ENCODE results near the gene CERCAM.

The CERCAM gene

DNA sequence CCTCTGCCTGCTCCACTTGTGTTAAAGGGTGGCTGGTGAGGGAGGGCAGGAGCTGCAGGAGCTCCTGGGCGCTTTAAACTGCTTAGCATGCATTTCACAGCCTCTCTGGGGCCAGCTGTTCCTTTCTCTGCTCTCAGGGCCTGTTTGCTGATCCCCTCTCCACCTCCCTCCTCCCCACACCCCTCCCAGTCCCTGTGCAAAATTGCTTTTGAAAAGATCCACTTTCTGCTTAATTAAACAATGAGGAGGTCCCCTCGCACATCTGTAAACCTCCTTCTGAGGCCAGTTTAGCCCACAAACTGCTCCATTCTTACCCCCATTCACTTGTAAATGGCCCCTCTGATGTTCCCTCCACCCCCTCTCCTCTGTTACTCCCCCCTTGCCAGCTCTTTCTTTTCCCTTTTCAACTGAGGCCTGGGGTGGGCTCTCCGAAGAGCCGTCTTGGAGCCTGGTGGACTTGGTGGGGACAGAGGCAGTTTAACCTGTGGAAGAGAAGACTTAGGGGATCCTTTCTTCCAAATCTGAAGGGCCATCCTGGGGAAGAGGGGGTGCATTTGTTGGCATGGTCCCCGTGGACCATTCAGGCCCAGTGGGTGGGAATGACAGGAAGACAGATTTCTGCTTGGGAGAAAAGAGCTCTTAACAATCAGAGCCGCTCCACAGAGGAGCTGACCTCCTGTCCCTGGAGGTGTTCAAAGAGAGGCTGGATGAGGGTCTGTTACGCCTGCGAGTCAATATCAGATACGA is 37.5 kb upstream of the CERCAM start:
- DNase-seq (ENCODE audit: low read depth in 1 of 2, low spot score in 1 of 2) = no peak
- H3K27me3 ChIP-seq (ENCODE audit: insufficient read depth, poor library complexity, severe bottlenecking) = no peaks in the 10 kb centered on the region
- H3K27ac ChIP-seq (replicated peaks) = no peak overlapping the region
- TF ChIP-seq, protein P1, sequence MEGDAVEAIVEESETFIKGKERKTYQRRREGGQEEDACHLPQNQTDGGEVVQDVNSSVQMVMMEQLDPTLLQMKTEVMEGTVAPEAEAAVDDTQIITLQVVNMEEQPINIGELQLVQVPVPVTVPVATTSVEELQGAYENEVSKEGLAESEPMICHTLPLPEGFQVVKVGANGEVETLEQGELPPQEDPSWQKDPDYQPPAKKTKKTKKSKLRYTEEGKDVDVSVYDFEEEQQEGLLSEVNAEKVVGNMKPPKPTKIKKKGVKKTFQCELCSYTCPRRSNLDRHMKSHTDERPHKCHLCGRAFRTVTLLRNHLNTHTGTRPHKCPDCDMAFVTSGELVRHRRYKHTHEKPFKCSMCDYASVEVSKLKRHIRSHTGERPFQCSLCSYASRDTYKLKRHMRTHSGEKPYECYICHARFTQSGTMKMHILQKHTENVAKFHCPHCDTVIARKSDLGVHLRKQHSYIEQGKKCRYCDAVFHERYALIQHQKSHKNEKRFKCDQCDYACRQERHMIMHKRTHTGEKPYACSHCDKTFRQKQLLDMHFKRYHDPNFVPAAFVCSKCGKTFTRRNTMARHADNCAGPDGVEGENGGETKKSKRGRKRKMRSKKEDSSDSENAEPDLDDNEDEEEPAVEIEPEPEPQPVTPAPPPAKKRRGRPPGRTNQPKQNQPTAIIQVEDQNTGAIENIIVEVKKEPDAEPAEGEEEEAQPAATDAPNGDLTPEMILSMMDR (IDR thresholded peaks at IDR 0.05; ENCODE audit: insufficient read depth, low read length) = no peak
- no peak for TF ChIP-seq GABPA (IDR thresholded peaks at IDR 0.05; ENCODE audit: low read depth)
- no peak for TF ChIP-seq SPI1 (IDR thresholded peaks at IDR 0.05; ENCODE audit: borderline replicate concordance, low read depth)
- TF ChIP-seq, protein P2, sequence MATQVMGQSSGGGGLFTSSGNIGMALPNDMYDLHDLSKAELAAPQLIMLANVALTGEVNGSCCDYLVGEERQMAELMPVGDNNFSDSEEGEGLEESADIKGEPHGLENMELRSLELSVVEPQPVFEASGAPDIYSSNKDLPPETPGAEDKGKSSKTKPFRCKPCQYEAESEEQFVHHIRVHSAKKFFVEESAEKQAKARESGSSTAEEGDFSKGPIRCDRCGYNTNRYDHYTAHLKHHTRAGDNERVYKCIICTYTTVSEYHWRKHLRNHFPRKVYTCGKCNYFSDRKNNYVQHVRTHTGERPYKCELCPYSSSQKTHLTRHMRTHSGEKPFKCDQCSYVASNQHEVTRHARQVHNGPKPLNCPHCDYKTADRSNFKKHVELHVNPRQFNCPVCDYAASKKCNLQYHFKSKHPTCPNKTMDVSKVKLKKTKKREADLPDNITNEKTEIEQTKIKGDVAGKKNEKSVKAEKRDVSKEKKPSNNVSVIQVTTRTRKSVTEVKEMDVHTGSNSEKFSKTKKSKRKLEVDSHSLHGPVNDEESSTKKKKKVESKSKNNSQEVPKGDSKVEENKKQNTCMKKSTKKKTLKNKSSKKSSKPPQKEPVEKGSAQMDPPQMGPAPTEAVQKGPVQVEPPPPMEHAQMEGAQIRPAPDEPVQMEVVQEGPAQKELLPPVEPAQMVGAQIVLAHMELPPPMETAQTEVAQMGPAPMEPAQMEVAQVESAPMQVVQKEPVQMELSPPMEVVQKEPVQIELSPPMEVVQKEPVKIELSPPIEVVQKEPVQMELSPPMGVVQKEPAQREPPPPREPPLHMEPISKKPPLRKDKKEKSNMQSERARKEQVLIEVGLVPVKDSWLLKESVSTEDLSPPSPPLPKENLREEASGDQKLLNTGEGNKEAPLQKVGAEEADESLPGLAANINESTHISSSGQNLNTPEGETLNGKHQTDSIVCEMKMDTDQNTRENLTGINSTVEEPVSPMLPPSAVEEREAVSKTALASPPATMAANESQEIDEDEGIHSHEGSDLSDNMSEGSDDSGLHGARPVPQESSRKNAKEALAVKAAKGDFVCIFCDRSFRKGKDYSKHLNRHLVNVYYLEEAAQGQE (IDR thresholded peaks at IDR 0.05; ENCODE audit: insufficient replicate concordance, low read depth) = no peak
- no peak for TF ChIP-seq POLR2AphosphoS5 (IDR thresholded peaks at IDR 0.05; ENCODE audit: low read depth)
- no peak overlapping the region for H3K4me3 ChIP-seq (replicated peaks; ENCODE audit: insufficient read depth, low read length)

DNA sequence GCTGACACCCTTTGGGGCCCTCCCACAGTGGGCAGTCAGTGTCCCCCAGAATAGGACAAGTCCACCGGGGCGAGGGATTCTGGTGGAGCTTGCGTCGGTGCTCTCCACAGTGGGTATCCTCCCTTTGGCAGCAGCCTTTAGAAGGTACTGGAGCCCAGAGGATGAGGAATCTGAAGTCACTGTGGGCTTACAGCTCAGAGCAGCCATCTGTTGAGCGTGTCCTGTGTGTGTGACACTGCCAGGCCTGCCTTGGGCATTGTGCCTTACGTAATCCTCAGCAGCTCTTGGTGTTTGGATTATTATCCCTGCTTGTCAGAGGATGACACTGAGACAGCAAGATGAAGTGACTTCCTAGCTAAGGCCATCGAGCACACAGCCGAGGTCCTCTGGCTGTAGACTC is 36.9 kb upstream of the CERCAM start:
- TF ChIP-seq SPI1 (IDR thresholded peaks at IDR 0.05; ENCODE audit: borderline replicate concordance, low read depth) (no peak), POLR2AphosphoS5 (IDR thresholded peaks at IDR 0.05; ENCODE audit: low read depth) (no peak), GABPA (IDR thresholded peaks at IDR 0.05; ENCODE audit: low read depth) (no peak)
- TF ChIP-seq, protein P1 (IDR thresholded peaks at IDR 0.05; ENCODE audit: insufficient read depth, low read length) = no peak
- TF ChIP-seq, protein P2 (IDR thresholded peaks at IDR 0.05; ENCODE audit: insufficient replicate concordance, low read depth) = no peak
- no peaks in the 10 kb centered on the region for H3K27me3 ChIP-seq (ENCODE audit: insufficient read depth, poor library complexity, severe bottlenecking)
- no peak overlapping the region for H3K4me3 ChIP-seq (replicated peaks; ENCODE audit: insufficient read depth, low read length)

GRCh38 chr9:128384801-128385495 is 35.7 kb upstream of the CERCAM start:
- Histone ChIP-seq H3K4me3 (replicated peaks; ENCODE audit: insufficient read depth, low read length) (no peak overlapping the region), H3K27ac (replicated peaks) (no peak overlapping the region), H3K27me3 (ENCODE audit: insufficient read depth, poor library complexity, severe bottlenecking) (no peaks in the 10 kb centered on the region)

More for the DNA sequence above, 36.9 kb upstream of the CERCAM start:
- DNase-seq (ENCODE audit: low read depth in 1 of 2, low spot score in 1 of 2) = peak in 1 of 2 experiments; percentile 9
- no peak overlapping the region for H3K27ac ChIP-seq (replicated peaks)

More at GRCh38 chr9:128384801-128385495, 35.7 kb upstream of the CERCAM start:
- TF ChIP-seq, protein P2 (IDR thresholded peaks at IDR 0.05; ENCODE audit: insufficient replicate concordance, low read depth) = no peak
- no peak for TF ChIP-seq GABPA (IDR thresholded peaks at IDR 0.05; ENCODE audit: low read depth)
- TF ChIP-seq, protein P1 (IDR thresholded peaks at IDR 0.05; ENCODE audit: insufficient read depth, low read length) = no peak
- TF ChIP-seq POLR2AphosphoS5 (IDR thresholded peaks at IDR 0.05; ENCODE audit: low read depth) = no peak
- no peak for TF ChIP-seq SPI1 (IDR thresholded peaks at IDR 0.05; ENCODE audit: borderline replicate concordance, low read depth)
- no peak for DNase-seq (ENCODE audit: low read depth in 1 of 2, low spot score in 1 of 2)

Data from HL-60 (cell line).